Measurements from ENCODE around the gene APP. TPM values are rescaled to one million over a fixed set of nuclear protein-coding genes. Genes with fewer than 3 reads are reported as not detected.

The APP gene
- total and polyA plus RNA-seq, 2 of the 13 experiments (the other 11 are each of a cell fraction or from before 2014, with no cell fraction given) = 70.6 to 262 TPM

GRCh38 chr21:26140164-26140579, 30.4 kb downstream of the APP start (continued):
- TF ChIP-seq, protein P1, sequence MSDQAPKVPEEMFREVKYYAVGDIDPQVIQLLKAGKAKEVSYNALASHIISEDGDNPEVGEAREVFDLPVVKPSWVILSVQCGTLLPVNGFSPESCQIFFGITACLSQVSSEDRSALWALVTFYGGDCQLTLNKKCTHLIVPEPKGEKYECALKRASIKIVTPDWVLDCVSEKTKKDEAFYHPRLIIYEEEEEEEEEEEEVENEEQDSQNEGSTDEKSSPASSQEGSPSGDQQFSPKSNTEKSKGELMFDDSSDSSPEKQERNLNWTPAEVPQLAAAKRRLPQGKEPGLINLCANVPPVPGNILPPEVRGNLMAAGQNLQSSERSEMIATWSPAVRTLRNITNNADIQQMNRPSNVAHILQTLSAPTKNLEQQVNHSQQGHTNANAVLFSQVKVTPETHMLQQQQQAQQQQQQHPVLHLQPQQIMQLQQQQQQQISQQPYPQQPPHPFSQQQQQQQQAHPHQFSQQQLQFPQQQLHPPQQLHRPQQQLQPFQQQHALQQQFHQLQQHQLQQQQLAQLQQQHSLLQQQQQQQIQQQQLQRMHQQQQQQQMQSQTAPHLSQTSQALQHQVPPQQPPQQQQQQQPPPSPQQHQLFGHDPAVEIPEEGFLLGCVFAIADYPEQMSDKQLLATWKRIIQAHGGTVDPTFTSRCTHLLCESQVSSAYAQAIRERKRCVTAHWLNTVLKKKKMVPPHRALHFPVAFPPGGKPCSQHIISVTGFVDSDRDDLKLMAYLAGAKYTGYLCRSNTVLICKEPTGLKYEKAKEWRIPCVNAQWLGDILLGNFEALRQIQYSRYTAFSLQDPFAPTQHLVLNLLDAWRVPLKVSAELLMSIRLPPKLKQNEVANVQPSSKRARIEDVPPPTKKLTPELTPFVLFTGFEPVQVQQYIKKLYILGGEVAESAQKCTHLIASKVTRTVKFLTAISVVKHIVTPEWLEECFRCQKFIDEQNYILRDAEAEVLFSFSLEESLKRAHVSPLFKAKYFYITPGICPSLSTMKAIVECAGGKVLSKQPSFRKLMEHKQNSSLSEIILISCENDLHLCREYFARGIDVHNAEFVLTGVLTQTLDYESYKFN (CRISPR knock-in tag; conservative IDR thresholded peaks at IDR 0.05) = no peak
- TF ChIP-seq FOXA3 (CRISPR knock-in tag; IDR thresholded peaks at IDR 0.05) (peak; percentile 48; the same call in 1 of the 2 replicates), ZNF788 (CRISPR knock-in tag; IDR thresholded peaks at IDR 0.05; ENCODE audit: borderline replicate concordance) (no peak), RNF2 (conservative IDR thresholded peaks at IDR 0.05; ENCODE audit: low read depth) (no peak), HES4 (CRISPR knock-in tag; IDR thresholded peaks at IDR 0.05; ENCODE audit: borderline replicate concordance) (no peak), FOSL2 (CRISPR knock-in tag; IDR thresholded peaks at IDR 0.05) (peak; percentile 87), ZMAT5 (CRISPR knock-in tag; IDR thresholded peaks at IDR 0.05; ENCODE audit: borderline replicate concordance, low read depth) (no peak), ZNF878 (CRISPR knock-in tag; IDR thresholded peaks at IDR 0.05) (no peak), HDAC2 (CRISPR knock-in tag; IDR thresholded peaks at IDR 0.05) (no peak), ARNT2 (CRISPR knock-in tag; IDR thresholded peaks at IDR 0.05; ENCODE audit: low read depth) (no peak), MAFF (IDR thresholded peaks at IDR 0.05; ENCODE audit: low read depth, low read length) (no peak), ZNF703 (CRISPR knock-in tag; IDR thresholded peaks at IDR 0.05; ENCODE audit: borderline replicate concordance) (no peak), ARNT (IDR thresholded peaks at IDR 0.05) (no peak), ZNF530 (CRISPR knock-in tag; IDR thresholded peaks at IDR 0.05; ENCODE audit: low read depth) (no peak), ZNF766 (CRISPR knock-in tag; IDR thresholded peaks at IDR 0.05; ENCODE audit: borderline replicate concordance) (no peak), ZNF225 (CRISPR knock-in tag; IDR thresholded peaks at IDR 0.05) (no peak), ZNF660 (CRISPR knock-in tag; IDR thresholded peaks at IDR 0.05; ENCODE audit: borderline replicate concordance, low read depth) (no peak)
- TF ChIP-seq, protein P2, sequence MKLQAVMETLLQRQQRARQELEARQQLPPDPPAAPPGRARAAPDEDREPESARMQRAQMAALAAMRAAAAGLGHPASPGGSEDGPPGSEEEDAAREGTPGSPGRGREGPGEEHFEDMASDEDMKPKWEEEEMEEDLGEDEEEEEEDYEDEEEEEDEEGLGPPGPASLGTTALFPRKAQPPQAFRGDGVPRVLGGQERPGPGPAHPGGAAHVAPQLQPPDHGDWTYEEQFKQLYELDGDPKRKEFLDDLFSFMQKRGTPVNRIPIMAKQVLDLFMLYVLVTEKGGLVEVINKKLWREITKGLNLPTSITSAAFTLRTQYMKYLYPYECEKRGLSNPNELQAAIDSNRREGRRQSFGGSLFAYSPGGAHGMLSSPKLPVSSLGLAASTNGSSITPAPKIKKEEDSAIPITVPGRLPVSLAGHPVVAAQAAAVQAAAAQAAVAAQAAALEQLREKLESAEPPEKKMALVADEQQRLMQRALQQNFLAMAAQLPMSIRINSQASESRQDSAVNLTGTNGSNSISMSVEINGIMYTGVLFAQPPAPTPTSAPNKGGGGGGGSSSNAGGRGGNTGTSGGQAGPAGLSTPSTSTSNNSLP (IDR thresholded peaks at IDR 0.05; ENCODE audit: low read depth, low read length) = no peak
- TF ChIP-seq, protein P3, sequence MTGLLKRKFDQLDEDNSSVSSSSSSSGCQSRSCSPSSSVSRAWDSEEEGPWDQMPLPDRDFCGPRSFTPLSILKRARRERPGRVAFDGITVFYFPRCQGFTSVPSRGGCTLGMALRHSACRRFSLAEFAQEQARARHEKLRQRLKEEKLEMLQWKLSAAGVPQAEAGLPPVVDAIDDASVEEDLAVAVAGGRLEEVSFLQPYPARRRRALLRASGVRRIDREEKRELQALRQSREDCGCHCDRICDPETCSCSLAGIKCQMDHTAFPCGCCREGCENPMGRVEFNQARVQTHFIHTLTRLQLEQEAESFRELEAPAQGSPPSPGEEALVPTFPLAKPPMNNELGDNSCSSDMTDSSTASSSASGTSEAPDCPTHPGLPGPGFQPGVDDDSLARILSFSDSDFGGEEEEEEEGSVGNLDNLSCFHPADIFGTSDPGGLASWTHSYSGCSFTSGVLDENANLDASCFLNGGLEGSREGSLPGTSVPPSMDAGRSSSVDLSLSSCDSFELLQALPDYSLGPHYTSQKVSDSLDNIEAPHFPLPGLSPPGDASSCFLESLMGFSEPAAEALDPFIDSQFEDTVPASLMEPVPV (CRISPR knock-in tag; IDR thresholded peaks at IDR 0.05) = no peak
- TF ChIP-seq, protein P4, sequence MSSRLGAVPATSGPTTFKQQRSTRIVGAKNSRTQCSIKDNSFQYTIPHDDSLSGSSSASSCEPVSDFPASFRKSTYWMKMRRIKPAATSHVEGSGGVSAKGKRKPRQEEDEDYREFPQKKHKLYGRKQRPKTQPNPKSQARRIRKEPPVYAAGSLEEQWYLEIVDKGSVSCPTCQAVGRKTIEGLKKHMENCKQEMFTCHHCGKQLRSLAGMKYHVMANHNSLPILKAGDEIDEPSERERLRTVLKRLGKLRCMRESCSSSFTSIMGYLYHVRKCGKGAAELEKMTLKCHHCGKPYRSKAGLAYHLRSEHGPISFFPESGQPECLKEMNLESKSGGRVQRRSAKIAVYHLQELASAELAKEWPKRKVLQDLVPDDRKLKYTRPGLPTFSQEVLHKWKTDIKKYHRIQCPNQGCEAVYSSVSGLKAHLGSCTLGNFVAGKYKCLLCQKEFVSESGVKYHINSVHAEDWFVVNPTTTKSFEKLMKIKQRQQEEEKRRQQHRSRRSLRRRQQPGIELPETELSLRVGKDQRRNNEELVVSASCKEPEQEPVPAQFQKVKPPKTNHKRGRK (CRISPR knock-in tag; IDR thresholded peaks at IDR 0.05) = no peak
- TF ChIP-seq, protein P5, sequence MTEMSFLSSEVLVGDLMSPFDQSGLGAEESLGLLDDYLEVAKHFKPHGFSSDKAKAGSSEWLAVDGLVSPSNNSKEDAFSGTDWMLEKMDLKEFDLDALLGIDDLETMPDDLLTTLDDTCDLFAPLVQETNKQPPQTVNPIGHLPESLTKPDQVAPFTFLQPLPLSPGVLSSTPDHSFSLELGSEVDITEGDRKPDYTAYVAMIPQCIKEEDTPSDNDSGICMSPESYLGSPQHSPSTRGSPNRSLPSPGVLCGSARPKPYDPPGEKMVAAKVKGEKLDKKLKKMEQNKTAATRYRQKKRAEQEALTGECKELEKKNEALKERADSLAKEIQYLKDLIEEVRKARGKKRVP (CRISPR knock-in tag; IDR thresholded peaks at IDR 0.05) = no peak

Measured in HepG2 (cell line).